ENCODE results near the gene KRT222.

KRT222 gene

DNA sequence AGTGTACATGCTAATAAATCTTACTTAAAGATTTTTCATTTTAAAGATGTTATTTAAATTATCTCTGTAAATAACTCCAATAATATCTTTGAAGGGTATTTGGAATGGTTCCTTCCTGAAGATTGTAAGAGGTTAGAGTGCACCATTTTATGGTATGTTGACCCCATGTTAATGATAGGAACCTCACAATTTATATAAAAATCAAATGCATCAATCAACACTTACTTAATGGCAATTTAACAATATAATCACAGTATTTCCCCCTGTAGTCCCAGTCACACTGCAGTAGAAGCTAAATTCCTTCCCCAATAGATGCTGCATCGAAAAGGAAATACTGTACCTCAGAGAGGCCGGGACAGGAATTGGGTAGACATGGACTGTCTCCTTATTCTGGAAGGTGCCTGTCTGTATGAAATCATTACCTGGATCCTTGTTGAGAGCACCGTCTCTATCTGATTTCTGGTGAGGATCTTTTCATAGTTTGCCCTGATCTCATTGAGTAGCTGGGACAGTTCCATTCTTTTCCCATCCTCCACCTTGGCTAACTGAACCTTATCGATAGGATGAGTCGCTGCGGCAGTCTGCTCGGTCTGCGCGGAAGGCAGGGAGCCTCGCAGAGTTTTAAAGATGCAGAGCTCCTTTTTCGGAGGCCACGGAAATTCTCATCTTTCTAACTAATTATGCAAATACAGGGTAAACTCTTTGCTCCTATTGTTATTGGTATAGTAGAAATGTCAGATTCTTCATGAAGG lies at the start of gene KRT222:
Gene KRT222, minus strand, starts transcription at position 596 of the 752 bp plus-strand sequence. Its CDS starts 78 bp downstream, at position 518.
- in situ Hi-C loops (cut with HindIII; ENCODE audit: low sequenced_read_pairs): no loop called here

DNA sequence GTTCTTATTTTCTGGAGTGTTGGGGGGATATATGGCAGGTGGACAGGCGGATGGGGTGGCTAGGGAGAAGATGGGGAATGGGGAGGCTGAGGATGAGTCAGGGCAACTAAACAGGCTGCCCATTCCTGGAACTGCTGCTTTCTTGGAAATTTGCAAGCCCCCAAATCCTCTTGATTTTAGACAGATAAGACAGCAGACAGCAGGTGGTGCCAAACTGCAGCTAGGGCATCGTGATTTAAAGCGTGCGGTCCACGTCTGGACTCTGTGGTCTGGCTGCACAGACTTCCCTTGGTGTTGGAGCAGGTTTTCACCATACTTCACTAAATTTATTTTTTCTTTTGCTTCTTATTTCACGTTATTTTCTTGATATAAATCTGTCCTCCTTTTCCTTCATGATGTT lies 49.5 kb upstream of the KRT222 start:
- in situ Hi-C loops (cut with HindIII; ENCODE audit: low sequenced_read_pairs): no loop called here

DNA sequence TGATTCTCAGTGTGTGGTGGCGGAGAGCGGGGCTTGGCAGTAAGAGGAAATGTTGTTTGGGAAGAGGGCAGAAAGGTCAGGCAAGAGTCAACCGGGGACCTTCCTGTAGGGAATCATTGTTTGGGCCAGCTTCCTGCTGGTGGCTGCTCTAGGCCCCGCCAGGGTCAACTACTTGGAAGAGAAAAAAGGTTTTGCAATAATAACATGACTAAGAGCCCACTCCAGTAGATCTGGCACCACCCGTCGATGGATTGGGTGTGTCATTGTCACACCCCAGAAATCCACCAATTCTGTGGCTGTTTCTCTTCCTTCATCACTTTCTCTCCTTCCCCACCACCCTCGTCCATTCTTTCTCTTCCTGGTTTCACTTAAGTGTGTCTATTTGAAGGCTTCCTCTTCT lies 42.8 kb upstream of the KRT222 start:
- in situ Hi-C loops (cut with HindIII; ENCODE audit: low sequenced_read_pairs): no loop called here

DNA sequence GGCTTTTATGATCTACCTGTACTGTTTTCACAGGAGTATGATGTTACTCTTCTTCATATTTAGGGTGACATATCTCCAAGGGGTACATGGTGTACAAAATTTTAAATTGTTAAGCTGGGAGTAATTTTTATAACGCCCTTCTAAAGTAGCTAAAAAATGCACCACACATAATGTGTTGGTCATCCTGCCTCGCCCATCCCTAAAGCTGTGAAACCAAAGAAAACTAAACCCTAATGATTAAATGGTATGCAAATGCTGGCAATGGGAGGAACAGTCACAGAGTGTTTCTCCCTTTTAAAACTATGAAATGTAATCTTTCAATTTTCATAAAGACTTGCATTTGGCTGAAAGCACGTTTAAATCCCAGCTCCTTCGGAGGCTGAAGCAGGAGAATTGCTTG lies 40.6 kb upstream of the KRT222 start:
- in situ Hi-C loops (cut with HindIII; ENCODE audit: low sequenced_read_pairs): no loop called here

DNA sequence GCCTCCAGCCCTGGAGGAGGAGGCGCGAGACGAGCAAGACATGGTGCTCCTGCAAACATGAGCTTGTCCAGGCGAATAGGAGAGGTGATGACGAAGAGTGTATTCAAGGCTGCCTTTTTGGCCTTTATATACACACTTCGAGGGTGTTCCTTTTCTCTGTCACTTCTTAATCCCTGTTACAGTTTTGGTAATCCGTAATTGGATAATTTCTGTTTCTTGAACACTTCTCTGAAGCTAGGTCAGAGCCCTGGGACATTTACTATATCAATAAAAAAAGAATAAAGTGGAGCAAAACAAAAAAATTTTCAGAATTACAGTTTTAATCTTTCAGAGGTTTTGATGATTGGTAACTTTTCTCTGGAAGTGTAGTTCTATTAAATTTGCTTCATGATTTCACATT lies 38.7 kb upstream of the KRT222 start, which contains the start of gene KRT24:
Gene KRT24, minus strand, starts transcription at position 101 of the 400 bp plus-strand sequence. Its CDS starts 59 bp downstream, at position 42.
- in situ Hi-C loops (cut with HindIII; ENCODE audit: low sequenced_read_pairs): no loop called here

DNA sequence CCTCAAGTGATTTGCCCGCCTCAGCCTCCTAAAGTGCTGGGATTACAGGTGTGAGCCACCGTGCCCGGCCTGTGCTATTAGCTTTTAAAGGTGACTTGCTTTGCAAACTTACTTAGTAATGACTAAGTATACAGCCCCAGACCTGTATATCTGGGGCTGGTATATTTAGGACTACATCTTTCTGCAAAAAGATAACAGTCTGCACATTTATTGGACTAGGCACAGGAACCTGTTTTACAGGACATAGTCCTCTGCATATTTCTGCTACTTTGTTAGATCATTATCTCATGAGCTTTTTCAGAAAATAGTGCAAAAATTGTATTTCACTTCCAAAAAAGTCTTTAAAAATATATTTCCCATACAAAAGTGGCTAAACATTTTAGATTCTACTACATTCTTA lies 37.3 kb upstream of the KRT222 start:
- in situ Hi-C loops (cut with HindIII; ENCODE audit: low sequenced_read_pairs): no loop called here

DNA sequence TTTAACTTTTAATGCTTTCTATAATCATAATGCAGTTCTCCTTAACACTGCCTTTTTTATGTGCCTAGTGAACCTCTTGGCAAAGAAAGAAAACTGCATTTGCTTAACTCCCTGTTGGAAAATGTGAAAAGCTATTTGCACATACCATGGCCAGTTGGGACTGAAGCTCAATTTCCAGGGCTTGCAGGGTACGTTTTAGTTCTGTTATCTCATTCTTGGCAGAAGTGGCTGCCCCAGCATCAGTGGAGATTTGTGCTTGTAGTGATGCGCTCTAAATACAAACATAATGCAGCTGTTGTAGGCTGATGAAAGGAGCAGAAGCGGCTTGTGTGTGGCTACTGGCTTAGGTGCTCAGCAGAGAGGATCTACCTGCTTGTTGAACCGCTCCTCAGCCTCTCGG lies 34.9 kb upstream of the KRT222 start:
- in situ Hi-C loops (cut with HindIII; ENCODE audit: low sequenced_read_pairs): no loop called here

DNA sequence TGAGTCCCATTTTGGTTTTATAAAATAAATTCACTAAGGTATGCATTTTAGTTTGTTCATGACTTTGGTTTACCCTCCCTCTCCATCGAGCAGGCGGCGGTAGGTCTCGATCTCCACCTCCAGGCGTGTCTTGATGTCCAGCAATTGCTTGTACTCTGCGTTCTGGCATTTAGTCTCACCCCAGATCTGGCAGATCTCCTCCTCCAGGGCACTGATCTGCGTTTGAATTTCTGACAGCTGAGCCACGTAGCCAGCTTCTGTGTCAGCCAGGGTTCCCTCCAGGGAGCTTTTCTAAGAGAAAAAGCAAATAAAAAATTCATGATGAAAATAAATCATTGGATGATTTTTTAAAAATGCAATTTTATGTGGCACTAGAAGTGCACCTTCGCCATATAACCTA lies 34.4 kb upstream of the KRT222 start:
- in situ Hi-C loops (cut with HindIII; ENCODE audit: low sequenced_read_pairs): no loop called here

DNA sequence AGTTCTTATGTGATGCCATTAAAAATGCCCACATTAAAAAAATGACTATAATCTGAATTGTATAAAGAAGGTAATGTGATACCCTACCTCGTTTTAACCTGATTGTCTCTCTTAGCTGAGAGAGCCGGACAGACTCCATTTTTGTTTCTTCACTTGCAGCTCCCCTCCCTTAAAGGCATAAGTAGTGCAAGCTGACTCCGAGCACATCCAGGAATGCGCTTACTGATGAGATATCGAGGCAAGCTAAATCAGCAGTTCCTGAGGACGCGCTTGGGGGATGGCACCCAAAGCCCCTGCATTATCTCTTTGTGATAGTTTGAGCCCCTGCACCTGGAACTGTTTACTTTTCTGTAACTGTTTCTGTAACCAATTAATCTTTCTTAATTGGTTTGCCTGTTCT lies 32.3 kb upstream of the KRT222 start:
- in situ Hi-C loops (cut with HindIII; ENCODE audit: low sequenced_read_pairs): no loop called here

DNA sequence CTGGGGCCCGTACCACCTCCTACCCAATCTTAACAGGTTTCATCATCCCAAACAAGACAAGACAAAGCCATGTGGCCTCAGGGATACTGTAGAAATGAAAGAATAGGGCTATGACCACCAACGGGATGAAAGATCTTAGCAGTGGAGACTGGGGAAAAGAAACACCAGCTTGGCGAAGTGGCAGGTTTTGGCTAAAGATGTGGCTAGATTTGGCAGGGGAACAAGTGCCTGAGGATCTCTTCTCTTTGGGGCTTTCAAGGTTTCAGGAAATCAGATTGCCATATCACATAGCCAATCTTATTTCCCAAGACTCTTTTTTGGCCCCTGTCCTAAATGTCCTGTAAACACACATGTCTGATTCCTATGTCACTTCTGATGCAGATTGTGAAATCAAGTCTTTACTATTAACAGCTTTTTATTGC lies 31.7 kb upstream of the KRT222 start:
- in situ Hi-C loops (cut with HindIII; ENCODE audit: low sequenced_read_pairs): no loop called here

DNA sequence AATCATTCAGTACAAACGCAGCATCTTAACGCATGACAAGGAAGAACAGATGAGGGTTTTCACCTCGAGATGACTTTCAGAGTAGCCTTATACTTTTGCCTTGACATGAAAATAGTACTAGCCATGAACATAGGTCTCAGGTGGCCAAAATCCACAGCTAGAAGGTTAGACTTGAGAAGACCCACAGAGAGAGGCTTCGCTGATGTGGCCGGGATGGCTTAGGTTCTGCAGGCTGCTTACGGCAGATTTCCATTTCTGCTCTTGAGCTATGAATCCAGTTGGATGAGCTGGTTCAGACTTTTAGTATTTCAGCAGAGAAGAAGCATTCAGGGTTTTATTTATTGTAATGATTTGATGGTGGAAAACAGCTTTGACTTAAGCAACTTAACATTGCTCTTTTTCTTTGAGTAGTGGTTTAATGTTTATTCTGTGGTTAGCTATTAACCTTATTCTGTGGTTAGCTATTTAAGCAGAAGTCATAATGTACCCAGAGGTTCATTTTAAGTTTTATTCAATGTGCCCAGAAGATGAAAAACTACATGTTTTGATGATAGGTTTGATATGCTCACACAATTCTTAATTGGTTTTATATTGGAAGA lies 31.0 kb upstream of the KRT222 start:
- in situ Hi-C loops (cut with HindIII; ENCODE audit: low sequenced_read_pairs): no loop called here

DNA sequence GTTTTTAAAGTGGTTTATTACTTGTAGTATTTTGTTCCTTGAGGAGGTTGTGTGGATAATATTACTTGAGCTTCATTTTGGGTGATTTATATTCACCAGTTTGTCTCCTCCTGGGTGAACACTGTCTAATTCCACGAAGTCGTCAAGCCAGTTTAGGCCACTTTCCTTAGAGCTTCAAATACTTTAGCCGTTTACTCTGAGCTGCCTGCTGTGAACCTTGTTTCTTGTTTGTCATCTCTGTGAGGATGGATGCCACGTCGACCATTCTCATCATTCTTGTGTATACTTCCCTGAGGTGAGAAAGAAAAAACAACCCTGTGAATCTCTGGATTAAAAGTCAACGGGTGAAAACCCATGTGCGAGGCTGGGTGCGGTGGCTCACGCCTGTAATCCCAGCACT lies 29.6 kb upstream of the KRT222 start:
- in situ Hi-C loops (cut with HindIII; ENCODE audit: low sequenced_read_pairs): no loop called here

DNA sequence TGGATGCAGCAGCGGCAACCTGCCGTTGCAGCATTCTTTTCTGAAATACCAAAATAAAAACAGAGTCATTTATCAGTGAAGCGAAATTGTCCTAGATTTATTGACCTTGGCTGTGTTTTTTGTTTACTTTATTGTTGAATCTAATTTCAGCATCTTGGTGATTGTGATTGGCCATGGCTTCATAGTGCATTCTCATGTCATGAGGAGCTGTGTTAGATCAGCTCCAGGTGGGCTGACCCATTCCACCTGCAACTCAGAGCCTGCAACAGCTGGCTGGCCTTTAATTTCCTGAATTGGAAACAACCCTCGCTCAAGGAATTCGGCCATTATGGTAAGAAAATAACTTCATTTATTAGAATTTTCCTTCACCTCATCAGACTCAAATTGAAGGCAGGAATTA lies 22.1 kb upstream of the KRT222 start:
- in situ Hi-C loops (cut with HindIII; ENCODE audit: low sequenced_read_pairs): no loop called here

DNA sequence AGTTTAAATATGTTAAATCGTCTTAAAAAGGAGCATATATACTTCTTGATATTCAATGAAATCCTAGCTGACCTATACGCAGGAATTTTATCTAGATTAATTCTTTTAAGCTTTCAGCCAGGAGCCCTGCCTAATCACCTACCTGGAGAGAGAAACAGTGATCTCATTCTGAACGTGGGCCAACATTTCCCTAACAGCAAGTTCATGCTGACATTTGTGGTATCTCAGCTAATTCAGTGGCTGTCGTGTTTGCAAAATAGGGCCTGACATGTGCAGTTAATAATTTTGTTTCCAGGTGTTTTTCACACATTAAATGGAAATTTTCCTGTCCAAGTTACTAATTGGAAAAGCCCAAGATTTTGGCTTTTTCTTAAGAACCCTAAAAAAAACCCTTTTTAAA lies 21.2 kb upstream of the KRT222 start:
- in situ Hi-C loops (cut with HindIII; ENCODE audit: low sequenced_read_pairs): no loop called here

DNA sequence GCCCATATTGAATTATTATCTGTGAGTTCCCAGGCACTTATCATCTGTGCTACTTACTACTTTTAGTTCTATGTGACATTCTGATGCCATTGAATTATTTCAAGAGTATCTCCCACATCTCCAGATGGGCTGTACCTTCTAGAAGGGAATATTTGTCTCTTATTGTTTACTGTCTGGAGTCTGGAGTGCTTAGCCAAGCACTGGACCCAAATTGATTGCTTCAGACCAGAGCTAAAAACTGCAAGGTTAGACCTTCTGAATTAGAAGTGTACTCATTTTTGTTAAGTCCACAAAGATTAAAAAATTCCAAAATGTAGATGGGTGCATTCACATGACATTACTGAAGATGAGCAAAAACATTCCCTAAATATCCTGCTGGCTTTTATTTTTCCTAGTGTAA lies 16.0 kb upstream of the KRT222 start:
- in situ Hi-C loops (cut with HindIII; ENCODE audit: low sequenced_read_pairs): no loop called here

DNA sequence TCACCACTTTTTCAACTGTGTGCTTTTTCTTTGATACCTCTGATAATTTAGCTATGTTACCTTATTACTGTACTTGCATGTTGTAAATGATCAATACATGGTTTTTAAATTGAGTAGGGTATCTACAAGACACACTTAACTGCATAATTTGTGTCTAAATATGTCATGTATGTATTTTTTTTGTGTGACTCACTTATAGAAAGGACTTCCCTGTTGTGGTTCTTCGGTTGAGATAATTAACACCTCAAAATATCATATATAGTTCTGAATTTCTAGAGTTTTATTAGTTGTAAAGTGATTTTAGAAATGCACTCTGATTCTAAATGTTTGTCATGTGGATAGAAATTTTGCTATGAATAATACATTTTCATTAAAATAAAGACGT lies 14.5 kb upstream of the KRT222 start:
- in situ Hi-C loops (cut with HindIII; ENCODE audit: low sequenced_read_pairs): no loop called here

DNA sequence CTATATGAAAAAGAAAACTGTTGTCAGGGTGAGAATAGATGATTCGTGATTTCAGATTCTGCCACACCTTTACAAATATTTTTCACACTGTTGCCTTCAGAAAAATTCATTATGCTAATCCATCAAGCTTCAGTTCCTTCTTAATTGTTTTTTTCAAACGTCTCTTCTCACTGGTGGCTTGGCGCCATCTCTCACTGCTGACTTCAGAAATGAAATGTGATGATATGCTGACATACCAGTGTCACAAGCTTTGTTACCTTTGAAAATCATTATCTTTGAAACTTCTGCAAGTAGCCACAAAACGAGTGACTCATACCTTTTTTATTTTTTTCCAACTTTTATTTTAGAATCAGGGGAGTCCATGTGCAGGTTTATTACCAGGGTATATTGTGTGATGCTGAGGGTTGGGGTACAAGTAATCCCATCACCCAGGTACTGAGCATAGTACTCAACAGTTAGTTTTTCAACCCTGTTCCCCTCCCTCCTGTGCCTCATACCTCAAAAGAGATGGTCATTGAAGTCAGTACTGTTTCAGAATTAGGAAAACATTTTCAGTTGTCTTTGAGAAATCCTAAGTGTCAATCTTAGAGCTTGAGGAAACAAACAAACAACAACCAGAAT lies 14.0 kb upstream of the KRT222 start:
- in situ Hi-C loops (cut with HindIII; ENCODE audit: low sequenced_read_pairs): no loop called here

DNA sequence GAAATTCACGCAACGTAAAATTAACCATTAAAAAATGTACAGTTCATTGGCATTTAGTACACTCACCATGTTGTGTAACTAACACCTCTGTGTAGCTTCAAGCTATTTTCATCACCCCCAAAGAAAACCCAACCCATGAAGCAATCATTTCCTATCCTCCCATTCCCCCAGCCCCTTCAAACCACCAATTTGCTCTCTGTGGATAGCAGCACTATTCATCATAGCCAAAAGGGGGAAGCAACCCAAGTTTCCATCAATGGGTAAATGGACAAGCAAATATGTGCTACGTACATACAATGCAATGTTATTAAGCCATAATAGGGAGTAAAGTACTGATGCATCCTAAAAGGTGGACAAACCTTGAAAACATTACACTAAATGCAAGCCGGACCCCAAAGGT lies 10.9 kb upstream of the KRT222 start:
- in situ Hi-C loops (cut with HindIII; ENCODE audit: low sequenced_read_pairs): no loop called here

DNA sequence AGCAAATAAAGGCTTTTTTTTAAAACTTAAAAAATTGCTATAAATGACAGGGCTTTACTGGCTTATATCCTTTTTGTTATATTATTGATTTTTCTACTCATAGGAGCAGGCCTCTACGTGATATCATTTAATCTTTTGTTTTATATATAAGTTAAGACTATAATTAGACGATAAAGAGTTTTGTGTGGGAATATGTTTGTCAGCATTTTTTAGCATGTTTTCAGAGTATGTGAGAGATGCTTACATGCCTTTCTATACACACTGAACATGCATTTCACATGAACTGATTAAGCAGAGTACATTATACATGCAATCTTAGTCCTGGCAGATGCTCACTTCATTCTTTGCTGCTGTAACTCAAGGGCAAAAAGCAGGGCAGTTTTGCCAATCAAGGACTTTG lies 7.7 kb upstream of the KRT222 start:
- in situ Hi-C loops (cut with HindIII; ENCODE audit: low sequenced_read_pairs): no loop called here

DNA sequence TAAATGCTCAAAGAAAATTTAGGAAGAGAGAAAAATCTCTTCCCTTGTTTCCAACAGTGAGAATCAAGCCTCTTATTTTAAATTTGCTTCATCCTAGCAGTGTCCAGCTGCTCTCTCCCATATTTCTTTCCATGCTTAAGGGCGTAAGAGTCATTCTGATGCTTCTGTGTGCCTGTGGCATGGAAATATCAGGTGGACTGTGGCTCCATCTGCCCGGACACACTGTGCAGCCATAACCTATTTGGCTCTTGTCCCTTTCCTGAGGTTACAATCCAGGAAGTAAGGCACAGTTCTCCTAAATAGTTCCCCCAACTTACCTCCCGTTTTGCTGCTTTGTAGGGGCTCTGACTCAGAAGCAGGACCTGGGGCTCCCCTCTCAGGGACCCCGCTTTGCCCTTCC lies 6.3 kb upstream of the KRT222 start:
- in situ Hi-C loops (cut with HindIII; ENCODE audit: low sequenced_read_pairs): no loop called here

DNA sequence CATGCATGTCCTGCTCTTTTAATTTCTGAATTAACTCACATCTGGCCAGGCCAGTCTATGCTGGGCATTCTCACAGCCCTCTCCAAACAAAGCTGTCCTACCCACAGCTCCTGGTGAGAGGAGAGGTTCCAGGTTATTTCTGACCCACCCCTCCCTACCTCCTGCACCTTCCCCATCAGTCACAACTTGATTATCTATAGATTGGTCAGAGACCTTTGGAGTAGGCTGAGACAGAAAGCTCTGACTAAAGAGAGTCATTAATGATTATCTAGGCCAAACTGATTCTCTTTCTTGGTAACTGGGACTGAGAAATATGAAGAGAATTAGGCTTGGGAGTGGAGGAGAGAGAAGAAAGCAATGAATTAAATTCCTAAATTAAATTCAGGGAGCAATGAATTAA lies 1.4 kb upstream of the KRT222 start:
- in situ Hi-C loops (cut with HindIII; ENCODE audit: low sequenced_read_pairs): no loop called here

DNA sequence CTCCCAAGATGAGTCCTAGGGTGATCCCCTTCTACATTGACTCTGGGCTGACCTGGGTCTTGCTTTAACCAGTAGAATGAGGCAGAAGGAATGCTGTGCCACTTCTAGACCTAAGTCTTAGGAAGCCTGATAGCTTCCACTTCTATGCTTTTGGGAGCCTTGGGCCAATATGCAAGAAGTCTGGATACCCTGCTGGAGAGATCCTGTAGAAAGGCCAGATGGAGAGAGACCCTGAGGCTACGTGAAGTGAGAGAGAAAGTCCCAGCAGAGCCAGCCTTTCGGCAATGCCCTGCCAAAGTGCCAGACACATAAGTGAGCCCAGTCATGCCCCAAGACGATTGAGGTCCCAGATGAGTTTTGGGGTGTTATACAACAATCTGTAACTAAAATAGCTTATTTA lies 1.7 kb downstream of the KRT222 start:
- in situ Hi-C loops (cut with HindIII; ENCODE audit: low sequenced_read_pairs): no loop called here
